Measurements from ENCODE around the gene LDAH.

Gene LDAH

GRCh38 chr2:20682167-20682920, 140.6 kb downstream of the LDAH start:
- no peak for DNase-seq (ENCODE audit: low read depth)

GRCh38 chr2:20680744-20681375, 142.0 kb downstream of the LDAH start:
- no peak for DNase-seq (ENCODE audit: low read depth)

DNA sequence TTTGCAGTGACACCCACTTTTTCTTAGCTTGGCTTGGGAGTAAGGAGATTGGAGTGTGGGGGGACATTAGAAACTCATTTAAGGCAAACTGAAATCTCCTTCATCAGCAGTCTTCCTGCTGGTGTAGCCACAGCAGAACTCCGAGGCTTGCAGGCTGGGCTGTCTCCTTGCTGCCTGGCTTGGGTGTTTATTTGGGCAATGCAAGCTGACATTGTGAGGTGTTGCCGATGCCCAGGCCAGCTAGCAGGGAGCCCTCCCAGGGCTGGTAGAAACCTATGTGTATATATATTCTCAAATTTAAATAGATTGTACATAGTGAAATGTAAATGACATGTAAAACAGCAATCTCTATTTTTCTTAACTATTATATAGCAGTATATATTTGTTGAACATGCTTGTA, 144.1 kb downstream of the LDAH start:
- no peak for DNase-seq (ENCODE audit: low read depth)

DNA sequence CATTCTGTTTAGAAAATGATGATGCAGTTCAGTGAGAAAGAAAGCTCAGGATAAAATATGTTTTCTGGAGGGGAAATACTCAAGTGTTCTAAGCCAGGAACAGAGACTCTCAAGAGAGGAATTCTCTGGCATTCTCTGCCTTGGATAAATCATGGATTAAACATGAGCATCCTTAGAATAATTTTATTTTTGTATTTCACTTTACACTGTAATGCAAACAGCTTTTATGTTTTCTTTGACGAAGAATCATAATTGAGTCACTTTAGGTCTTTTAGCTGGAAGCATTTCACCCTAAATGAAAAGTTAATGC, 144.9 kb downstream of the LDAH start:
- DNase-seq (ENCODE audit: low read depth) = no peak

DNA sequence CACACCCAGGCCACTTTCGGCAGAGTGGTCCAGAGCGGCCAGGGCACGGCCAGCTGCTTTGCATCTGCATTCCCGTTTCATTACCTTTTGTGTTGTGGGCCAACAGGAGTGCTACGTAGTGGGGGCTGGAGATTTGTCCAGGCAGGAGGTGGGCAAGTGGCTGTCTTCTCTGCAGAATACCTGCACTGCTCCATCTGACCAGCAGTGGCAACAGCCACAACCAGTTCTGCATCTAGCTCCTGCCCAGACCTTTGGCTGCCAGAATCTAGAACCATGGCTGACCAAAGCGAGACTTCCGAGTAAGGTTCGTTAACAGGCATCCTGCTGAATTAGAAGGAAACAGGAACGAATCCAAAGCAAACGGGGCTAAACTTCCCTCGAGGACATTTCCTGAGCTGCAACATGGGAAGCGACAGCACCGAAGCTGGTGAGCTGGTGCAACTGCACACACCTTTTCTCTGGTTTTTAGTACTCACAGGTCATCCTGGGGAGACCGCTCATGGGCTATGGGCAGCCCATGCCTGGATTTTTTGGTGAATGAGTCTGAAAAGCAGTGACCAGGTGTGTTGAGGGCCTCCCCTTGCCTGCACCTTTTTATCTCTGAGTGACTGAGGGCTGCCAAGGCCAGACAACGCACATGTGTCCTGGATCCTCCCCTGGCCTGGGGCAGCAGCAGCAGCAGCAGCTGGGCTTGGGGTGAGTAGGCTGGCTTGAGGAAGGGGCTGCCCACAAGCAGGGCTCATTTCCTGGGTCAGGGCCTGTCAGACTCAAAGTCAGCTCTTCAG, 145.4 kb downstream of the LDAH start:
- no peak for DNase-seq (ENCODE audit: low read depth)

DNA sequence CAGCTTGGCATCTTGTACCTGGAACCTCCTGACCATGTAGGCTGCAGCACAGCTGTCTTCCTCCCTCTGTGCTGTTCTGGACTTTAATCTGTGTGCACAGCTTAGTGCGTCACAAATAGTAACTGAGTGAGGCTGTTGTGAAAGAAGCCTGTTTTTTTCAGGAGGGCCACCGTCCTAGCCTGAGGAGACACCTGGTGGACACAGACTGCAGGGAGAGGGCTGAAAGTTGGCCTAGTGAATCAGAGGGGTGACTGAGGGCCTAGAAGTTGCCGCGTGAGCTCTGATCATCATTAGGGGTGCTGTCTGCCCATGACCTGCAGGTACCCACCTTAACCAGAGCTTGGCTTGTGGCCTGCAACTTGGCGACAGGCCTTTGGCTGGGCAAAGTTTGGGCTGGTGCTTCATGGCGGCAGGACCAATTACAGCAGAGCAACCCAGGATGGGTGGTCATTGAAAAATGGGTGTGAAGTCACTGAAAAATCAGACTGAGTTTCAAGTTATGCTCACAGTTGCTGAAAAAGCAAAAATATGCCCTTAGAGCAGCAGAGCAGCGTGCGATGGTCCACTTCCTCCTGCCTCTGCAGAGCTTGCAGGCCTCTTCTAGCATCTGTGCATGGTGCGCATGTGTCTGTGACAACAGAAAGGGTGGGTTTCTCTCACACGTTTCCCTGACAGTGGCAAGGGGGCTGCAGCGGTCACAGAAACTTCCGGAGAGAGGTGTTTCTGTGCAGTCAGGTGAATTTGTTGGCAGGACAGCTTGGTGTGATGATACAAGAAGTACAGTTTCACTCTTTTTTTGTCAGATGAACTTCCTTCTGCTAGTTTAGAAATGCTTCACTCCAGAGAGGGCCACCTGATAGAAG, 146.3 kb downstream of the LDAH start:
- no peak for DNase-seq (ENCODE audit: low read depth)

DNA sequence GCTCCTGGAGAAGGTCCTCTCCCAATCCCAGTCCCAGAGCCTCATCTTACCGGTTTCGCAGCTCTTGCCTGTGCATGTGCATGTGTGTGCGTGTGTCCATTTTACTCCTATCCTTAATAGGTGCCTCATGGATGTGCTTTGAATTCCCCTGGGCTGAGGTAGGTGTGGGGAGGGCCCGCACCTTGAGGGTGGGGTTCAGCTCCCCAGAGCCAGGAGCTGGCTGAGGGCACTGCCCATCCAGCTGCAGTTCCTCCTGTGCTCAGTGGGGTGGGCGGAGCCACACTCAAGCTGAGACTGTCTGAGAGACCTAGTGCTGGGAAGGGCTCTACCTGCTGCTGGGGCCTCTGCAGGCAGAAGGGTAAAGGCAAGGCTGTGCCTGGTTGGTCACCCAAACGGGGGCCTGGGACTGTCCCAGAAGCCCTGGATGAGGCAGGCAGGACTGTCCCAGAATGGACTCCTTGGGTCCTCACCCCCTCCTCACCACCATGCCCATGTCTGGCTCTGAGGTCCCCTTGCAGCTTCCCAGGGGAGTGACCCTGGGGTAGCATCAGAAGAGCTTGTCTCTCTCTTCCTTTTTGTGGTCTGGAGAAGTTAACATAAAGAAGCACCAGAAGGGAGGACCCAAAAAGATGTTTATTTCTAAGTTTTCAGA, 147.1 kb downstream of the LDAH start:
- DNase-seq (ENCODE audit: low read depth) = no peak

GRCh38 chr2:20674974-20675679, 147.8 kb downstream of the LDAH start:
- peak; percentile 73 for DNase-seq (ENCODE audit: low read depth)

GRCh38 chr2:20674309-20674965, 148.5 kb downstream of the LDAH start:
- DNase-seq (ENCODE audit: low read depth) = no peak

DNA sequence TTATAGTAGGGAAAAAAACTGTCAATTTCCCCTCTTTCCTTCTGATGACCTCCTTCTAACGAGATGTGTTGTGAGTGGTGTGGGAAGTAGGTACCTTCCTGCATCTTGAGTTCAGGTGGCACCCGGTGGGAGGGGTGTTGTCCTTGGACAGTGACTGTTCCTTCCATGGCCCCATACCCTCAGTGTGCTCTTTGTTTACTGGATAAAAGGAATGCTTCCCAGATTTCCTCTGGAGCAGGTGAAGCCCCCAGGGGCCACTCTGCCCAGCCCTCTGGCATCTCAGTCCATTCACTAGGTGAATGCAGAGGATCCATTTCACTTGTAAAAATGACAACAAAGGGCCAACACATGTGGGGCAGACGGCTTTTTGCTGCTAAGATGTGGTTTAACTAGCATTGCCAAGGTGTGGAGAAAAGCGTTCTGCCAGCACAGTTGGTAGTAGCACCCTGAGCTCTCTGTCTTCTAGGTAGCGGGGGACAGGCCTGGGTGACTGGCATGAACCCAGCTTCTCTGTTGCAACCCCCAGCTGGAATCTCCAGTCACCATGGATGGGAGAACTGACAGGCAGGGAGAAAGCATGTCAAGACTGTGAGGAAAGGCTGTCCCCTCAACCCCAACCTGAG, 149.1 kb downstream of the LDAH start:
- no peak for DNase-seq (ENCODE audit: low read depth)

DNA sequence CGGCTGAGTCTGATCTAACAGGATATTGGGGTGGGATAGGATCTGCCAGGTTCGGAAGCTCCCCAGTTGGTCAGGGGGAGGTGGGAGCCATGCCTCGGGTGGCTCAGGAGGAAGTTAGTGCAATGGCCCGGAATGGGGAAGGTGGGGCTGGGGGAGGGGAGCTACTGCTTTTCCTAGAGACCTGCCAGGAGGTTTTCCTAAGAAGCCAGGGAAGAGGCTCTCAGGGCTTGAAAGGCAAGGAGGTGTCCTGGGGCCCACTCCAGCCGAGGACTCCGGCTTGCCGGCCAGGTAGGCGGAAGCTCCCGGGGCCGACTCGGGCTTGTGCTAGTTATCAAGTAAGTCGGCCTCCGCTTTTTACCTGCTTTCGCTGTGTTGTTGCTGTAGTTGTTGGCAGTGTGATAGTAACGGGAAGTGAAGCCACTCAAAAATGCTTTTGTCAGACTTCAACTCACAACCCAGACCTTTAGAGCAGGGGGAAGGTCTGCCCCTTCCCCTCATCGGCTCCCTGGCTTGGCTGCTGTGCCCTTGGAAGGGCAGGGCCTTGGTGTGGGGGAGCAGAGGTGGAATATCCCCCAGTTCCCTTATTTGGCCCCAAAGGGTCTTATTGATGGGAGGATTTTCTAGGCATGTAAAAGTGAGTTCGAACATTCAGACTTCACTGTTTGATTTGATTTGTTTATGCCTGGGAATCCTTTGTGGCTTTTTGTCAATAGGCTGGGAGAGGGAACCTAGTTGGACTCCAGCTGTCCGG, 150.5 kb downstream of the LDAH start:
- DNase-seq (ENCODE audit: low read depth) = no peak

GRCh38 chr2:20671736-20672080, 151.2 kb downstream of the LDAH start:
- no peak for DNase-seq (ENCODE audit: low read depth)

DNA sequence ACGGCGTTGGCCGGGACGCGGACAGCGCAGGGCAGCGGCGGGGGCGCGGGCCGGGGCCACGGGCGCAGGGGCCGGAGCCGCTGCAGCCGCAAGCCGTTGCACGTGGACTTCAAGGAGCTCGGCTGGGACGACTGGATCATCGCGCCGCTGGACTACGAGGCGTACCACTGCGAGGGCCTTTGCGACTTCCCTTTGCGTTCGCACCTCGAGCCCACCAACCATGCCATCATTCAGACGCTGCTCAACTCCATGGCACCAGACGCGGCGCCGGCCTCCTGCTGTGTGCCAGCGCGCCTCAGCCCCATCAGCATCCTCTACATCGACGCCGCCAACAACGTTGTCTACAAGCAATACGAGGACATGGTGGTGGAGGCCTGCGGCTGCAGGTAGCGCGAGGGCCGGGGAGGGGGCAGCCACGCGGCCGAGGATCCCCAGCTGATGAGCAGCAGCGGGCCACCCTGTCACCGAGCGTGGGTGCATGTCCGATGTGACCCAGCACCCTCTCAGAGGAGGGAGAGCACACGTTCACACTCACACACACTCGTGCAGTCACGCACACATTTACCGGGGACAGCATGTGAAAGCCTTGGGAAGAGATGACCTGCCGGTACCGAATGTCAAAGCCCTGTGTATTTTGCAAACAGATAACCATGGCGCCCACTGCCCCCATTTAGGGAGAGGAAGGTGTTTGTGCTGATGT, 151.7 kb downstream of the LDAH start:
- no peak for DNase-seq (ENCODE audit: low read depth)

GRCh38 chr2:20670315-20671035, 152.4 kb downstream of the LDAH start:
- DNase-seq (ENCODE audit: low read depth) = no peak

- DNase-seq (ENCODE audit: low read depth) = no peak
Observed at GRCh38 chr2:20669562-20670314, 153.2 kb downstream of the LDAH start.

- DNase-seq (ENCODE audit: low read depth) = no peak
Observed at GRCh38 chr2:20668871-20669475, 153.9 kb downstream of the LDAH start.

- DNase-seq (ENCODE audit: low read depth) = no peak
Observed at GRCh38 chr2:20668451-20668850, 154.4 kb downstream of the LDAH start.
